ENCODE measurements around the gene MYO5B.

- TF ChIP-seq CTCF (IDR thresholded peaks at IDR 0.05 in 2 of 3, conservative IDR thresholded peaks at IDR 0.05 in 1 of 3; ENCODE audit: borderline replicate concordance in 1 of 3, insufficient read depth in 1 of 3, low read depth in 2 of 3, low read length in 2 of 3) = no peak
- TF ChIP-seq JUND (IDR thresholded peaks at IDR 0.05) = no peak
- no peak for TF ChIP-seq POLR2A (IDR thresholded peaks at IDR 0.05; ENCODE audit: borderline replicate concordance, extremely low read depth, insufficient read depth, insufficient read length)
These were observed 22.6 kb downstream of the MYO5B start for GRCh38 chr18:50172367-50172766.
